ENCODE data around the gene INPP5D. TPM values are rescaled to one million over a fixed set of nuclear protein-coding genes. Genes with fewer than 3 reads are reported as not detected.

Gene INPP5D
- total and polyA plus RNA-seq, 2 of the 8 experiments (the other 6 are each of a cell fraction or from before 2014, with no cell fraction given): 4.5 to 7.1 TPM

DNA sequence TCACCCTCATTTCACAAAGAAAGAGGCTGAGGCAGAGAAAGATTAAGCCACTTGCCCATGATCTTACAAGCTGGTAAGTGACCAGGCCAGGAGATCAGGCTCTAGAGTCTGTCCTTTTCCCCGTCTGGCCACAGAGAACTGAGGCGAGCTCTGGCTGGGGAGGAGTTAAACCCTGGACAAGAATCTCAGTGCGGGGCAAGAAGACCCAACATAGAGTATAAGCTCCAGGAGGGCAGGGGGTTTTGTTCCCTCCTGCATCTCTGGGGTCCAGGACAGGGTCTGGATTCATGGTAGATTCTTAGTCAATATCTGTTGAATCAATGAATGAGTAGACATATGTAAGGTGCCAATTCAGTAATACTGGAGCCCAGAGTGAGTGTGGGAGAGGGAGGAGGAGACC, 12.9 kb upstream of the INPP5D start:
- ChIA-PET POLR2A (ENCODE audit: partially characterized antibody) (no interaction called here), CTCF (ENCODE audit: partially characterized antibody) (interaction anchor here (0.9 to 3.2 kb wide), 4 partner anchors 15 to 160 kb away, joined by 3 to 15 read pairs (median 4); no protein-coding TSS in a partner anchor)
- no peak overlapping the region for H3K14ac ChIP-seq (ENCODE audit: insufficient read length)
- no peaks in the 10 kb centered on the region for H3K36me3 ChIP-seq (ENCODE audit: control insufficient read depth in 2 of 4, insufficient read depth in 4 of 4, low read length in 3 of 4)
- H3K9ac ChIP-seq (replicated peaks in 1 of 4; ENCODE audit: extremely low read depth in 1 of 4, low read depth in 3 of 4, low read length in 3 of 4): no peak overlapping the region
- H3K27ac ChIP-seq (ENCODE audit: low read depth, low read length): no peak overlapping the region
- no peak overlapping the region for H2BK12ac ChIP-seq (ENCODE audit: low read depth, low read length)
- no peak overlapping the region for H4K5ac ChIP-seq (ENCODE audit: insufficient read length, low read depth, low read length)
- no peak overlapping the region for H2BK15ac ChIP-seq (ENCODE audit: low read length)
- H3K56ac ChIP-seq (replicated peaks; ENCODE audit: insufficient read length, low read depth, low read length): no peak overlapping the region
- FAIRE-seq (no peak), DNase-seq (ENCODE audit: low read depth in 1 of 2, low spot score in 2 of 2) (no peak)
- H3K23me2 ChIP-seq (ENCODE audit: low read depth, low read length): peaks cover 10% of the 10 kb centered on the region; the same call in 1 of the 2 replicates
- H3K9me3 ChIP-seq (ENCODE audit: insufficient read depth in 2 of 2, low read depth in 1 of 2, low read length in 1 of 2): no peaks in the 10 kb centered on the region
- 82% methylated on average over 3 of the region's 3 CpGs; no CpG with 5 or more reads in 1 of the 2 experiments for WGBS, 2 experiments (ENCODE audit: extremely low coverage in 1 of 2, insufficient coverage in 1 of 2, insufficient read length in 1 of 2, insufficient replicate concordance in 2 of 2, low coverage in 1 of 2, low lambda C conversion rate in 2 of 2, missing lambda C conversion rate in 1 of 2)
- no peak overlapping the region for H4K91ac ChIP-seq (replicated peaks; ENCODE audit: insufficient read length, low read length)
- no peak overlapping the region for H3K18ac ChIP-seq (ENCODE audit: extremely low read depth, low read length)
- no peaks in the 10 kb centered on the region for H4K20me1 ChIP-seq (replicated peaks in 1 of 2; ENCODE audit: control insufficient read depth in 1 of 2, insufficient read depth in 2 of 2, low read length in 2 of 2)
- no peak overlapping the region for H2BK20ac ChIP-seq (ENCODE audit: low read length)
- H3K79me1 ChIP-seq (ENCODE audit: low read depth, low read length): no peaks in the 10 kb centered on the region
- no peak overlapping the region for H3K4me2 ChIP-seq (ENCODE audit: insufficient read depth in 1 of 2, low read depth in 2 of 2, low read length in 2 of 2)
- H2BK5ac ChIP-seq (ENCODE audit: low read depth, low read length): no peak overlapping the region
- H4K8ac ChIP-seq (ENCODE audit: extremely low read depth, insufficient read depth, low read length): no peak overlapping the region
- H3K4ac ChIP-seq (replicated peaks; ENCODE audit: insufficient read length, low read depth, low read length): no peak overlapping the region
- H3K27me3 ChIP-seq (replicated peaks in 1 of 4; ENCODE audit: control insufficient read depth in 3 of 4, extremely low read depth in 1 of 4, insufficient read depth in 3 of 4, low read length in 3 of 4): peaks cover 0 to 2% (median 0%) of the 10 kb centered on the region in 4 experiments; a peak in 2 of 7 replicates
- no peak overlapping the region for H2AK5ac ChIP-seq (ENCODE audit: low read depth, low read length)
- no peak overlapping the region for H3K23ac ChIP-seq (ENCODE audit: insufficient read length)
- no peak overlapping the region for H2AFZ ChIP-seq (ENCODE audit: low read length)
- H3K4me1 ChIP-seq (replicated peaks in 1 of 4; ENCODE audit: control insufficient read depth in 3 of 4, insufficient read depth in 4 of 4, low read length in 3 of 4): peaks cover 11 to 16% (median 14%) of the 10 kb centered on the region in 4 experiments
- H3K79me2 ChIP-seq (ENCODE audit: control insufficient read depth in 1 of 2, insufficient read depth in 2 of 2, low read length in 2 of 2): no peaks in the 10 kb centered on the region
- no peak overlapping the region for H2BK120ac ChIP-seq (replicated peaks; ENCODE audit: low read depth, low read length)
- H3K4me3 ChIP-seq (ENCODE audit: extremely low read depth in 1 of 4, insufficient read depth in 2 of 4, low read depth in 3 of 4, low read length in 4 of 4): no peak overlapping the region
- TF ChIP-seq EGR1 (IDR thresholded peaks at IDR 0.05; ENCODE audit: borderline replicate concordance, low read depth, low read length) (no peak), CREB1 (IDR thresholded peaks at IDR 0.05) (no peak), SP4 (IDR thresholded peaks at IDR 0.05; ENCODE audit: low read length) (no peak), SUZ12 (IDR thresholded peaks at IDR 0.05; ENCODE audit: low read length) (no peak), SRF (IDR thresholded peaks at IDR 0.05; ENCODE audit: low read depth, low read length) (no peak), GABPA (IDR thresholded peaks at IDR 0.05; ENCODE audit: borderline replicate concordance, insufficient read depth, low read length) (no peak), TAF7 (optimal IDR thresholded peaks at IDR 0.05; ENCODE audit: borderline replicate concordance, low read depth, low read length) (no peak), POLR2AphosphoS5 (IDR thresholded peaks at IDR 0.05; ENCODE audit: low read depth, low read length) (no peak), BACH1 (IDR thresholded peaks at IDR 0.05; ENCODE audit: low read length) (no peak), KDM5A (IDR thresholded peaks at IDR 0.05; ENCODE audit: low read length) (no peak)
- TF ChIP-seq, protein P1, sequence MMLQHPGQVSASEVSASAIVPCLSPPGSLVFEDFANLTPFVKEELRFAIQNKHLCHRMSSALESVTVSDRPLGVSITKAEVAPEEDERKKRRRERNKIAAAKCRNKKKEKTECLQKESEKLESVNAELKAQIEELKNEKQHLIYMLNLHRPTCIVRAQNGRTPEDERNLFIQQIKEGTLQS (IDR thresholded peaks at IDR 0.05; ENCODE audit: insufficient read depth, low read depth, low read length): no peak

Measured in H1 (cell line).